DND-41 (cell line): ENCODE data around the gene VAV3.

ENCODE experiments used
- CTCF ChIP-seq: IDR thresholded peaks from 2 replicates; pipeline ENCODE4 v1.5.1; 2012; ENCODE audit warnings: borderline replicate concordance, low read length, moderate library complexity, mild to moderate bottlenecking; ENCODE audit not compliant: poor library complexity, severe bottlenecking; ENCODE audit errors: extremely low read depth
- EZH2 ChIP-seq: IDR thresholded peaks from 3 replicates; pipeline ENCODE4 v1.6.1; 2012; ENCODE audit warnings: borderline replicate concordance, low read depth, mild to moderate bottlenecking, moderate library complexity, low read length, inconsistent platforms; ENCODE audit not compliant: severe bottlenecking

- TF ChIP-seq CTCF (no peak), EZH2 (no peak)
Measured at GRCh38 chr1:107673006-107673405, 292.0 kb downstream of the VAV3 start.
